ENCODE data around the gene DPYSL5. TPM values are rescaled to one million over a fixed set of nuclear protein-coding genes. Genes with fewer than 3 reads are reported as not detected.

The DPYSL5 gene
- total RNA-seq, 6 donors from 2014 or later: not detected

GRCh38 chr2:26940001-26940400, 92.1 kb downstream of the DPYSL5 start:
- Histone ChIP-seq H3K9me3 (no peaks in the 10 kb centered on the region), H3K27ac (no peak overlapping the region), H3K27me3 (no peaks in the 10 kb centered on the region), H3K4me3 (no peak overlapping the region), H3K36me3 (no peaks in the 10 kb centered on the region), H3K4me1 (no peaks in the 10 kb centered on the region)
- no peak for TF ChIP-seq EP300 (IDR thresholded peaks at IDR 0.05)
- TF ChIP-seq POLR2A (IDR thresholded peaks at IDR 0.05): no peak
- no peak for TF ChIP-seq CTCF (IDR thresholded peaks at IDR 0.05)
- no peak for TF ChIP-seq POLR2AphosphoS5 (IDR thresholded peaks at IDR 0.05)
- WGBS, 2 donors: 85 to 94% methylated on average over 9 of the region's 9 CpGs
- ATAC-seq (ENCODE audit: low FRiP score in 2 of 2): no peak
- DNase-seq: no peak

DNA sequence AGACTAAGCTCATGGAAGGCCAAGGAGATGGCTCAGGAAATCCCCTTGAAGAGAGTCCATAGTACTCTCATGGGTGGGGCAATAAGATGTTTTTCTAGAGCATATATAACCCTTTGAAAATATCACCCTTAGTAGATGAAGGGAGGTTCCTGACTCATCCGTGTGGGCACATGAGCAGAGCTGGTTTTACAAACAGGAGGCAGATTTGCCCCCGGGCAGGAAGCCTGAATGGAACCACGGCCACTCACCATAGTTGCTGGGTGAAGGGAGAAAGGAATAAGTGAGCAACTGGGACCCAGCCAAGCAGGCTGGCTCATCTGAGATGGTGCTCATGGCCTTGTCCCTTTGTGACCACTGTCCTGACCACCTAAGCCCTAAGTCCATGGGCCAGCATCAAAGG, 93.6 kb downstream of the DPYSL5 start:
- Histone ChIP-seq H3K4me1 (no peaks in the 10 kb centered on the region), H3K9me3 (no peaks in the 10 kb centered on the region), H3K27me3 (no peaks in the 10 kb centered on the region), H3K27ac (no peak overlapping the region), H3K4me3 (no peak overlapping the region), H3K36me3 (no peaks in the 10 kb centered on the region)
- DNase-seq (no peak), ATAC-seq (ENCODE audit: low FRiP score in 2 of 2) (no peak)
- no peak for TF ChIP-seq POLR2AphosphoS5 (IDR thresholded peaks at IDR 0.05)
- no peak for TF ChIP-seq CTCF (IDR thresholded peaks at IDR 0.05)
- no peak for TF ChIP-seq EP300 (IDR thresholded peaks at IDR 0.05)
- no peak for TF ChIP-seq POLR2A (IDR thresholded peaks at IDR 0.05)
- WGBS, 2 donors: 75 to 78% methylated on average over 3 of the region's 3 CpGs

GRCh38 chr2:26942543-26943295, 94.8 kb downstream of the DPYSL5 start:
- Histone ChIP-seq H3K36me3 (no peaks in the 10 kb centered on the region), H3K27ac (no peak overlapping the region), H3K9me3 (no peaks in the 10 kb centered on the region), H3K4me1 (peaks cover 0 to 9% (median 6%) of the 10 kb centered on the region in 4 donors), H3K27me3 (no peaks in the 10 kb centered on the region), H3K4me3 (no peak overlapping the region)
- WGBS, 2 donors: 27 to 31% methylated on average over 17 to 28 of the region's 28 CpGs
- peak in 1 of 2 donors; percentile 77 for ATAC-seq (ENCODE audit: low FRiP score in 2 of 2)
- TF ChIP-seq CTCF (IDR thresholded peaks at IDR 0.05) (peak; percentile 56 to 81 (median 75)), EP300 (IDR thresholded peaks at IDR 0.05) (no peak)
- peak in 1 of 2 donors; percentile 62 for DNase-seq

DNA sequence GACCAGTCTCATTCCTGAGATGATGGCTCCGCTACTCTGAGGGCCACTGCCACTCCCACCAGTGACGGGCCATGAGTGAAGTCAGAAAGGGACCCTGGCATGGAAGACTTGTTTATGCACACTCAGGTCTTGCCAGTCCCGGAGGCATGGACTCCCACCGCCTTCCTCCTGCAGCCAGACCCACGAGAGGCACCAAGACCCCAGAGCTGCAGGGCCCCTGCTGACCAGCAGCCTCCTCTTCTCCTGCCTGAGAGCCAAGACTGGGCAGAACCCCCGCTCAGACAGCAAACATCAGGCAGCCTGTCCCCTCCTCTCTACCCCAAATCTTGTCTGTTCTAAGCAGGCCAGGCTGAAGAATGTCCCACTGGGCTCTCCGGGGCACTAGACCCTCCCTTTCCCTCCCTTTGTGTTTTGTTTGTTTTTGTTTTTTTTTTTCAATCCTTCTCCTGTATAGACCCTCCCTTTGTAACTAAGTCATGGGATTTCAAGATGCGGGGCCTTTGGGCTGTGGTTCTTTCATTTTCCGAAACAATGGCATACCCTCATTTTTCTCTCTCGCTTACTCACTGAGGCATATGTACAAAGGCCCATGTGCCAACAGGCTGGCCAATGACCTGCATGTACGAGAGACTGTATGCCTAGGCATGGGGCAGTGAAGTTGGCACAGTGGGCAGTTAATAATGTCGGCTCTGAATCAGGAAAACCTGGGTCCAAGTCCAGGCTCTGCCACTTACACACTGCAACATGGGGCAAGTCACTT, 98.2 kb downstream of the DPYSL5 start:
- H3K4me1 ChIP-seq: peaks cover 0 to 9% (median 7%) of the 10 kb centered on the region in 4 donors
- H3K9me3 ChIP-seq: no peaks in the 10 kb centered on the region
- H3K27ac ChIP-seq: no peak overlapping the region
- ATAC-seq (ENCODE audit: low FRiP score in 2 of 2): no peak
- TF ChIP-seq EP300 (IDR thresholded peaks at IDR 0.05) (no peak), CTCF (IDR thresholded peaks at IDR 0.05) (no peak), POLR2A (IDR thresholded peaks at IDR 0.05) (no peak), POLR2AphosphoS5 (IDR thresholded peaks at IDR 0.05) (no peak)
- no peaks in the 10 kb centered on the region for H3K36me3 ChIP-seq
- no peak overlapping the region for H3K4me3 ChIP-seq
- H3K27me3 ChIP-seq: no peaks in the 10 kb centered on the region
- DNase-seq: no peak
- 72 to 85% methylated on average over 11 to 12 of the region's 12 CpGs for WGBS, 2 donors
